ENCODE data around the gene BCR.

The BCR gene

GRCh38 chr22:23266780-23267179 is 86.5 kb downstream of the BCR start:
- FAIRE-seq = no peak

GRCh38 chr22:23267226-23268043 is 87.1 kb downstream of the BCR start:
- FAIRE-seq = no peak

GRCh38 chr22:23268139-23268712 is 87.9 kb downstream of the BCR start:
- no peak for FAIRE-seq

- no peak for FAIRE-seq
These were observed 88.6 kb downstream of the BCR start for GRCh38 chr22:23268877-23269276.

DNA sequence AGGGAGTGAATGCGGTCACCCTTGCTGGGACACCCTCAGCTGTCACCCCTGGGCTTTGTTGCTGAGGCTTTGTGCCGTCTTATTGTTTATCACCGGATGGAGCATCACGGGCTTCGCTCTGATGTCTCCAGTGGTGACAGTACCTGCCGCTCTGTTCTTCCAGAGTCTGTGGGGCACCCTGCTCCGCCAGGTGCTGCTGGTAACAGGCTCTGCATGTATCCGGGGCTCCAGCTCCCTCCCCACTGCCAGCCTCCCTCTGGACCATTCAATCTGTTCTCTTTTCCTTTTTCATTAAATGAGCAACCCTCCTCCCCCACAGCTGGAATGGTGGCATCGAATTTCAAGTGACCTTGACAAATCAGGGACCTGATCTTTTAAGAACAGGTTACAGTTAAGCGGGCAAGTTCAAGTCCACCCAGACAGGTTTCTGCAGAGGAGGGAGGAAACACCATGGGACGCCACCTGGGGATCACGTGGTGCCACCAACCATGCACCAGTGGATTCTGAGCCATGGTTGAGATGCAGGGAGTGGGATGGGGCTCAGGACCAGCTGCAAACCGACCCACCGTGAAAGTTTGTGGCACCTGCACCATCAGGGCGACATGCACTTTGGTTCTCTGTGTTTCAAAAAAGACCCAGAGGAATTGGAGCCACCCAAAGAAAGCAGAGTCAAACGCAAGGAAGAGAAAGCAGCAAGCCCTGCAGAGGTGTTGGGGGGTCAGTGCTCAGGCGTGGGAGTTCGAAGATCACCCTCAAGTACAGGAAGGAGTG is 89.3 kb downstream of the BCR start:
- FAIRE-seq = no peak

DNA sequence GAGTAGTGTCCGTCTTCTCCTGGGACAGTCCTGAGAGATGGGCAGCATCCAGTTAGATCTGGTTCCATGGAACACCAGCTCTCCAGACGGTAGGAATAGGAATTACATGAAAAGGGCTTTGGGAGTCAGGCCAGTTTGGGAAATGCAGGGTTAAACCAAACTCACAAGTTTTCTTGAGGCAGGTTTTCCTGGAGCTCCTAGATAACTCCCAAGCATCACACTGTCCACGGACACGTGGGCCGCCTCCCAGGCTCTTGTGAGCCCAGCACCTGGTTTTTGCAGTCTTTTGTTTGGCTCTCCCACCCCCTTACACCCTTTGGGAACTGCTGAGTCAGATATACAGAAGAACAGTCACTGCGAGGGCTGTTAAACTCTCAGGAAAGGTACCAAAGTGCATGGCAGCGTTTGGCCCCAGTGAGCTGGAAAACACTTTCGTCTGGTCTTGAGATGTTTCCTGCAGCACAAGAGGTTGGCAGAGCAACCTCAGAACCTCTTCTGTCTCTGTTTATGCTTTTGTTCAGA is 90.0 kb downstream of the BCR start:
- no peak for FAIRE-seq

- no peak for FAIRE-seq
These were observed 90.7 kb downstream of the BCR start for GRCh38 chr22:23270798-23271596.

DNA sequence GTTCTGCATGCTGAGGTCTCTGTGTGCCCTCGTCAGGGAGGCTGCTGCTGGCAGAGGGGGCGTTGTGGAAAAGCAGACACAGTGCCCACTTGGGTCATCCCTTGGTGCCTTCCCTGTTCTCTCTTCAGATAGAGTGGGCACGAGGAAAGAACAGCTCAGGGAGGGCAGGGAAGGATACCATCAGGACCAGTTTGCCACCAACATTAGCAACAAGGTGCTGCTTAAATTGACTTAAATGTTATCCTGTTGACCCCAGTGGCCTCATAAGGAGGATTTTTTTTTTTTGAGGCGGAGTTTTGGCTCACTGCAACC is 91.2 kb downstream of the BCR start:
- no peak for FAIRE-seq

- no peak for FAIRE-seq
These were observed 92.1 kb downstream of the BCR start for GRCh38 chr22:23272371-23272770.

GRCh38 chr22:23272834-23273233 is 92.5 kb downstream of the BCR start:
- no peak for FAIRE-seq

GRCh38 chr22:23273445-23274145 is 93.3 kb downstream of the BCR start:
- FAIRE-seq = no peak

DNA sequence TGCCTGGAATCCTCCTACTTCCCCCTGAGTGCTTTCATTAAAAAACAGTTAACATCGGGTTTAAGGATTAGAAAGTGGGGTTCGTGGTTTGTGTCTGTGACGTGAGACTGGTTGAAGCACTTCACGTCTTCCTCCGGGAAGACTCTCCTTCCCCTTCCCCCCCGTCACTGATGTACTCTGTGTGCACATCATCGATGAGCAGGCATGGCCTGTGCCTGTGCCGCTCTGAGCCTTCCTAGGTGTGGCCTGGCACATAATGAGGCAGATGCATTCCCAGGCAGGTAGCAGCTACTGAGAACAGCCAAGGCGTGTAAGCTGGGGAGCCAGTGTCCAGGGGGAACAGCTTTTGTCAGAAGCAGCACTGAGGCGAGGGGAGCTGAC is 93.8 kb downstream of the BCR start:
- no peak for FAIRE-seq

DNA sequence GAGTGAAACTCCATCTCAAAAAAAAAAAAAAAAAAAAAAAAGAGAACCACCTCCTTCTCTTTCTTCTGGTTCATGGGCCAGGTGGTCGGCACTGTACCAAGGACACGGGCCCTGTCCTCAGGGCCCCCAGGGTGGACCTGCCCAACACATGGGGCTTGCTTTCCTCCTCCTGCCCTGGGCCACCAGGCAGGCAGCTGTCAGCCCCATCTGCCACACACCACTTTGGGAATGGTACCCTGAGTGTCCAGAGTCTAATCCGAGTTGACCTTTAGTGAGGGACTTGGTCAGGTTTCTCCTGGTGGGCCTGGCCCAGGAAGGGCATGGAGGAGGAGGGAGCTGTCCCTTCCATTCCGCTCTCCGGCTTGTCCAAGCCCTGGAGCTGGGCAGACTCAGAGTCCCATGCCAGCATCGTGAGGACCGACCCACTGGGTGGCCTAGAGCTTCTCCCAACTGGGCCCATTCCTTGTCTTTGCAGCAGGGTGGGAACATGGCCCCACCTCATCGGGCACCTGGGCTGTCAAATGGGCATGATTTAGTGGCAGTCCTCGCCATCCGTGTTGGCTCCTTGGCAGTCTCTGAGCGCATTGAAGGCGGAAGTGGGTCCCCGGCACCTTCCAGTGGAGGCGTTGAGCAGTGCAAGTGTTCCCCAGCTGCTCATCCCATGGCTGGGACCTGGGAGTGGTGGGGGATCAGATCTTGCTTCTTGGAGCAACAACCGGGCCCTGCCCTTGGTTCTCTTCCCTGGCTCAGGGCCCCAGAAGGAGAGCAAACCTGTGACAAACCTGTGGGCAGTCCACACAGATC is 94.8 kb downstream of the BCR start:
- no peak for FAIRE-seq

GRCh38 chr22:23275751-23276150 is 95.4 kb downstream of the BCR start:
- FAIRE-seq = no peak

DNA sequence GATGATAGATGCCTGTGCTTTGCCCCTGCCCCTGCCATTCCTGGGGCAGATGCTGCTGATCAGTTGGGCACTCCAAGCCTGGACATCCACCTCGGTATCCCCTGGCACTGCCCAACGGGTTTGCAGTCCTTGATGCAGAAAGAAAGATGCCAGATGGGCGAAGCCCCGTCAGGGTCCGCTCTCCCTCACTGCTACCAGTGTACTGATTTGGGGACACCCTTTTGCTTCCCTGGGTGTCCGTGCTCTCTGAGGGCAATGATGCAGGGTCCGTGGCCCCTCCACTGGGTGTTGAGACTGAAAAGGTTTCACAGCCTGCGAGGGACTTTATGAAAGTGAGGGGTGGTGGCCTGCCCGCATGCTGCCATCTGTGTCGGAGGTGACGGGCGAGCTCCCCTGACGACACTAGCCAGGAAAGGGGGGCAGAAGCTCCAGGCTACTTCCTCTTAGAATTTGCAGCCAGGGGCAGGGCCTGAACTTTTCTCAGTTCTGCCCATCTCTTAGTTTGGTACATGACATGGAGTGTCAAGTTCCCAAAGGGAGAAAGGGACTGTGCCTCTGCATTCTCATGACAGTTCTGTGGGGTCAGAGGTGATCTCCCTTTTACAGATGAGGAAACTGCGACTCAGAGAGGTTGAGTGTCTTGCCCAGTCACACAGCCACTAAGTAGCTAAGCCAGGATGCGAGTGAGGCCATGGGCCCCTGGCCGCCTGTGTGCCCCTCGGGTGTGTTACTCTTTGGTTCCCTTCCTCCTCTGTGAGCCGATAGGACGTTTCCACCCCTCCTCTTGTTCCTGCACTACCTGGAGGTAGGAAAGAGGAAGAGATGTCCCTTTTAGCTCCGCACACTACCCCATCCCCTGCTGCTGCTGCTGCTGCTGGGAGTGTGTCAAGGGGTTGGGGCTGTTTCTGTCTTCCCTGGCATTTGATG is 96.6 kb downstream of the BCR start:
- FAIRE-seq = no peak

GRCh38 chr22:23277583-23278295 is 97.4 kb downstream of the BCR start:
- no peak for FAIRE-seq

- FAIRE-seq = no peak
These were observed 98.8 kb downstream of the BCR start for GRCh38 chr22:23278883-23279675.

DNA sequence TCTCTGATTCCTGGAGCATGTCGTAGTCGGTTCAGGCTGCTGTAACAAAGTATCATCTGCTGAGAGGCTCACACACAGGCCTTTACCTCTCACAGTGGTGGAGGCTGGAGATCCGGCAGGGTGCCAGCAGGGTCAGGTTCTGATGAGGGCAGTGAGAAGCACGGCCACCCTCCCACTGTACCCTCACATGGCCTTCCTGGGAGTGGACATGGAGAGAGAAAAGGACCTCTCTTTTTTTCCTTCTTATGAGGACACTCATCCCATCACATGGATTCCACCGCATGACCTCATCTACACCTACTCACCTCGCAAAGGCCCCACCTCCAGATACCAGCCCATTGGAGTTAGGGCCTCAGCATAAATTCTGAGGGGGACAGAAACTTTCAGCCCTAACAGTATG is 99.5 kb downstream of the BCR start:
- FAIRE-seq = no peak

Measured in G401.6 (cell line).